Dendritic cell treated with granulocyte-macrophage colony-stimulating factor and Interleukin-4, amounts not matched to agents 40 ng/mL and 50 ng/mL, for 4 days (primary cell): Measurements from ENCODE around the gene MAP1LC3B.
"Not testable (repeated sequence)": the region's sequence is repeated elsewhere in the genome, so short reads cannot be mapped to it uniquely, and the experiment has no call there.

ENCODE experiments used
- H3K27ac Mint-ChIP-seq: one replicate; pipeline ENCODE4 v1.8.0; 2022; ENCODE audit warnings: mild to moderate bottlenecking, mixed read lengths
- H3K27me3 Mint-ChIP-seq: one replicate; pipeline ENCODE4 v1.8.0; 2022; ENCODE audit warnings: mild to moderate bottlenecking, mixed read lengths
- H3K36me3 Mint-ChIP-seq: one replicate; pipeline ENCODE4 v1.8.0; 2022; ENCODE audit warnings: low read depth, mixed read lengths
- H3K4me1 Mint-ChIP-seq: one replicate; pipeline ENCODE4 v1.8.0; 2022; ENCODE audit warnings: low read depth, mixed read lengths
- H3K4me3 Mint-ChIP-seq: one replicate; pipeline ENCODE4 v1.8.0; 2022; ENCODE audit warnings: mild to moderate bottlenecking, moderate library complexity, mixed read lengths
- H3K9me3 Mint-ChIP-seq: one replicate; pipeline ENCODE4 v1.8.0; 2022; ENCODE audit warnings: mixed read lengths
- intact Hi-C: fragments of 100-400 bp; cut with micrococcal nuclease; formaldehyde crosslinking; loops from one replicate; pipeline ENCODE4 v1.15.0; 2022

Gene MAP1LC3B

DNA sequence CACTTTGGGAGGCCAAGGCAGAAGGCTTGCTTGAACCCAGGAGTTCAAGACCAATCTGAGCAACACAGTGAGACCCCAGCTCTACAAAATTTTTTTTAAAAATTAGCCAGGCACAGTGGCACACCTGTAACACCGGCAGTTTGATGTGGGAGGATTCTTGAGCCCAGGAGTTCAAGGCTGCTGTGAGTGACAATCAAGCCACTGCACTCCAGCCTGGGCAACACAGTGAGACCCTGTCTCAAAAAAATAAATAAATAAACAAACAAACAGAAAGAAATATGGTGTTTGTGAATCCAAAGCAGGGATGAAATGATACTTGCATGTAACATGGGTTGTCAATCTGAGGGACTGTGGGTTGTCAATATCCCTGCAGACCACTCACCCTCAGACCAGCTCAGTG is 25.2 kb upstream of the MAP1LC3B start:
- H3K4me3 Mint-ChIP-seq, result no peak overlapping the region
- peaks cover 80% of the 10 kb centered on the region for H3K27me3 Mint-ChIP-seq
- H3K9me3 Mint-ChIP-seq, result no peaks in the 10 kb centered on the region
- intact Hi-C loops, result no loop called here
- H3K27ac Mint-ChIP-seq, result no peak overlapping the region
- peaks cover 39% of the 10 kb centered on the region for H3K36me3 Mint-ChIP-seq
- H3K4me1 Mint-ChIP-seq, result peaks cover 23% of the 10 kb centered on the region

DNA sequence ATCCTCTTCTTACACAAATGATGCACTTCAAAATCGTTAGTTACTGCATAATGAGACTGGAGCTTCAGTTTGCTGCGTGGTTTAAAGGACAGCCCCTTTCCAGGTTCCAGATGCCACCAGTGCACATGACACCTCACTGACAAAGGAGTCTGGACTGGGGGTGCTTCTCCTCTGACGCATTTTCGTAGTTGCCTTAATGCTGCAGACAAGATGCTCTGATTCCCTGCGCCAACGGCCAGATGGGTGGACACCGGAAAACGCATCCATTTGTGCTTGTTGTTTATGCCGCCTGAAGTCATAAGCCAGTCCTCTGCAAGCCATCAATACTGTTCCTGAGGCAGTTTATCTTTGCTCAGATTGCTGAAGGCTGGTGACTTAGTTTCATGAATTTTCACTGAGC is 24.6 kb upstream of the MAP1LC3B start:
- Mint-ChIP-seq H3K9me3 (no peaks in the 10 kb centered on the region), H3K4me1 (peaks cover 23% of the 10 kb centered on the region), H3K27ac (no peak overlapping the region), H3K4me3 (no peak overlapping the region), H3K36me3 (peaks cover 37% of the 10 kb centered on the region), H3K27me3 (peaks cover 84% of the 10 kb centered on the region)
- intact Hi-C loops, result no loop called here

DNA sequence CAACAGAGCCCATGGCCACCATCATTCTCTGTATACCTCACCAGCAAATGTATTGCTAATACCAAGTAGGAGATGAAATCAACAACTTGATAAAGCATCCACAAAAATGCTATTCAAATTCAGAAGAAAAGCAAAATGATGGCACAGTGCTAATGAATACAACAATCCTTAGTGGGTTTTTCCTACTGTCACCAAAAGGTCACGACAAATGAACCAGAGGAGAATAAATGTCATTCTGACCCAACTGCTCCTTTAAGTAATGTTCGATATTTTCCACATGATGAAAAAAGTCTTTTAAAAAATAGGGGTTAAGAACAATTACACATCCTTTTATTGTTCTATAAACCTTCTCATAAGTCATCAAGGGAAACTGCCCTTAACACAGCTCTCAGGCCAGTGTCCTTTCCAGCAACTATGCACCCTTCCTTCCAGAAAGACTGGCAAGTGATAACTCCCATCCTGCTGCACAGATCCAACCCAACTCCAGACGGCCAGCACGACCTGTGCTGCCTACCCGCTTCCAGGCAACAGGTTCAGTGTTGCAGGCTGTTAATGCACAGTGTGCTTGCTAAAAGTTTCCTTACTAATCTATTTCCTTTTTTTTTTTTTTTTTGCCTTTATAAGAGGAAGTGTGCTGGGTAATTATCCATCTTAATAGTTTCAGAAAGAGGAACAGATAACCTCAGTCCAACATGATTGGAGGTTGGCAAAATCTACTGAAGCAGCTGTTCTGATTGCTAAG is 23.9 kb upstream of the MAP1LC3B start:
- Mint-ChIP-seq H3K36me3 (peaks cover 37% of the 10 kb centered on the region), H3K9me3 (no peaks in the 10 kb centered on the region), H3K4me1 (peaks cover 23% of the 10 kb centered on the region), H3K27me3 (peaks cover 83% of the 10 kb centered on the region), H3K4me3 (no peak overlapping the region), H3K27ac (no peak overlapping the region)
- intact Hi-C loops, result no loop called here

DNA sequence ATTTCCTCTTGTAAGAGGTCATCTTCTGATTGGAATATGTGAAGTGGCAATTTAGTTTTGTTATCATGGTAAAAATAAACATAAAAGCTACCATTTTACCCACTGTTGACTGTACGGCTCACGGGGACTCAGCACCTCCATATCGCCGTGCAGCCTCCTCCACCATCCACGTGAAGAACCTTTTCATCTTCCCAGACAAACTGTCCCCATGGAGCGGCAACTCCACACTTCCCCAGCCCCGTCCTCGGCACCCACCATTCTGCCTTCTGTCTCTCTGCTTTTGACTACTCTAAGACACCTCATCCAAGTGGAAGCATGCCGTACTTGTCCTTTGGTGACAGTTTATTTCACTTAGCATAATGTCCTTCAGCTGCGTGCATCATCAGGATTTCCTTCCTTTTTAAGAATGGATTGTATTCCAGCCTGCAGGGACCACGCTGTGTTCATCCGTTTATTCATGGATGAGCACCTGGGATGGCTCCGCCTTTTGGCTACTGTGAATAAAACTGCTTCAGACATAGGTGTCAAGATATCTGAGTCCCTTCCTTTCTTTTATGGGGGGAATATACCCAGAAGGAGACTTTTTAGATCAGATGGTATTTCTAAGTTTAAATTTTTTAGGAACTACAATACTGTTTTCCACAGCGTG is 22.9 kb upstream of the MAP1LC3B start:
- Mint-ChIP-seq H3K36me3 (peaks cover 35% of the 10 kb centered on the region), H3K4me3 (no peak overlapping the region), H3K27me3 (peaks cover 82% of the 10 kb centered on the region), H3K27ac (no peak overlapping the region), H3K4me1 (peaks cover 23% of the 10 kb centered on the region), H3K9me3 (no peaks in the 10 kb centered on the region)
- intact Hi-C loops, result no loop called here

DNA sequence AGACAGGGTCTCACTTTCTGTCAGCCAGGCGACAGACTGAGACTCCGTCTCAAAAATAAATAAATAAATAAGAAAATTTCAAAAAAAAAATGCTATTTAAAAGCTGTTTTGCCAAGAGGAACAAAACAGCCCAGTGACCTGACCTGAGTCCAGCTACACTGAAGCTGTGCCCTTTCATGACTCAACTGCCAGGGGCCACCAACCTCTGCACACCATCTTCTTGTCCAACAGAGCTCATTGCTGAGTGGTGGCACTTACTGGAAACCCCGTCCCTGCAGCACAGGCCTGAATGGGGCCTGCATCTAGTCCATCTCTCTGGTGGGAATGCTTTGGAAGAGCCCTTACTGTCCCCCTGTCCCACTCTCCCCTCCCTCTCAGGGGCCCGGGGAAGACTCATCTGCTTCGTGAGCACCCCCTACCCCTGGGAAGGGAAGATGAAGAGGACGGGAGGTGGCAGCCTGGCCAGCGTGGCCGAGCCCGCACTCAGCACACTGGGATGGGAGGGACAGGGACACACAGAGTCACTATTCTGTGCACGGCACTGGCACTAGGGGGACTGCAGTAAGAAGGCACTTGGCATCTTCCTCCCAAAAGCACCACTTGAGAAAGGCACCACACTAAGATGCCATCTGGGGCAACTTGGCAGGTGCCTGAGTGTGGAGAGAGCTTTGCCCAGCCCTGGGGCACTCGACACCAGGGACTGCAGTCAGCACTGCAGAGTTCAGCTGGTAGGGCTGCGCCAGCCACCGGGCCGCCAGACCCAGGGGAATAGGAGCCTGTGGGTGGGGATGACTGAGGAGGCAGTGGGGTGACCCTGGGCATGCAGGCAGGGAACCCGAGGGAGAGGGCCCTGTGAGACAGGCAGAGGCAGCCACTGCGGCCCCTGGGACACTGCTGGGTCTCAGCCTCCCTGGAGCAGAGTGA is 22.1 kb upstream of the MAP1LC3B start:
- H3K4me3 Mint-ChIP-seq, result no peak overlapping the region
- no peaks in the 10 kb centered on the region for H3K9me3 Mint-ChIP-seq
- H3K4me1 Mint-ChIP-seq, result peaks cover 23% of the 10 kb centered on the region

DNA sequence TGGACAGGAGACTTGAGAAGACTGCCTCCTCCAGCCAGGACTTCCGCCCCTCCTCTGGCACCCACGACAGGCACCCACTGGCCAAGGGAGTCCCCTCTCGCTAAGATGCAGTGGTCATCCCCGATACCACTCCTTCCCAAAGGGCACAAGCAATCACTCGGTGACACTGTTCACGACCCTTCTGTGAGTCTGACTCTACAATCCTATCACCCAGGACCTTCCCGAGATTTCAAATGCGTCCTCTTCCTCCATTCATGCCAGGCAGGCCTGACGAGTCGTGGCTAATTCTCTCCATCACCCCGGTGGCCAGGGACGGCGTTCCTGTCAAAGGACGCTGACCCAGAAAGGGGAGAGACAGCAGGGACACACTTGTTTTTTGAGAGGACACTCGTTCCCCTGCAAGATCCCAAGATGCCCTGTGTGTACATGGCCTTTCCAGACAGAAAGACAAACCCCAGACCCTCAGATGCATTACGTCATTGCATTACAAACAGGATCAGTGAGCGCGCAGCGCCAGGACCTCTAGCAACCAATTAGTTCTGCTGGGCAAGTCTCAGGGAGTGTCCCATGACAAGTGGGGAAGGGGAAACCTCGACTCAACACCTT is 20.8 kb upstream of the MAP1LC3B start:
- no peaks in the 10 kb centered on the region for H3K9me3 Mint-ChIP-seq
- peaks cover 33% of the 10 kb centered on the region for H3K4me1 Mint-ChIP-seq
- peaks cover 19% of the 10 kb centered on the region for H3K36me3 Mint-ChIP-seq
- peaks cover 77% of the 10 kb centered on the region for H3K27me3 Mint-ChIP-seq
- intact Hi-C loops, result no loop called here
- H3K4me3 Mint-ChIP-seq, result no peak overlapping the region
- no peak overlapping the region for H3K27ac Mint-ChIP-seq

More for the DNA sequence above, 22.1 kb upstream of the MAP1LC3B start:
- Mint-ChIP-seq H3K27ac (no peak overlapping the region), H3K36me3 (peaks cover 30% of the 10 kb centered on the region), H3K27me3 (peaks cover 78% of the 10 kb centered on the region)
- intact Hi-C loops, result no loop called here

DNA sequence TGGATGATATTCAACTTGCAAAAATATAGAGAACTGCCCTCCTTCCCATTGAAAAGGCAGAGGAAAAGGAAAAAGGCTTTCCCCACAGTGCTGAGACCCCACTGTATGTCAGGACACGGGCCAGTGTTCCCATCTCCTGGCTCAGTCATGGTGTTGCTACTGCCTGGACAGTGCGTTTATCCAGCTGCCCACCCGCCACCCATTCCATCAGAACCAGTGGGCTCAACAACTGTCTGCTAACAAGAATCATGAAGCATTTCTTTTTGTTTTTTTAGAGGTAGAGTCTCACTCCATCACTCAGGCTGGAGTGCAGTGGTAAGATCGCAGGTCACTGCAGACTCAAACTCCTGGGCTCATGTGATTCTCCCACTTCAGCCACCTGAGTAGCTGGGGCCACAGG is 19.8 kb upstream of the MAP1LC3B start:
- peaks cover 76% of the 10 kb centered on the region for H3K27me3 Mint-ChIP-seq
- peaks cover 37% of the 10 kb centered on the region for H3K4me1 Mint-ChIP-seq
- H3K4me3 Mint-ChIP-seq, result no peak overlapping the region
- peaks cover 13% of the 10 kb centered on the region for H3K36me3 Mint-ChIP-seq
- H3K27ac Mint-ChIP-seq, result no peak overlapping the region
- intact Hi-C loops, result no loop called here
- H3K9me3 Mint-ChIP-seq, result no peaks in the 10 kb centered on the region

DNA sequence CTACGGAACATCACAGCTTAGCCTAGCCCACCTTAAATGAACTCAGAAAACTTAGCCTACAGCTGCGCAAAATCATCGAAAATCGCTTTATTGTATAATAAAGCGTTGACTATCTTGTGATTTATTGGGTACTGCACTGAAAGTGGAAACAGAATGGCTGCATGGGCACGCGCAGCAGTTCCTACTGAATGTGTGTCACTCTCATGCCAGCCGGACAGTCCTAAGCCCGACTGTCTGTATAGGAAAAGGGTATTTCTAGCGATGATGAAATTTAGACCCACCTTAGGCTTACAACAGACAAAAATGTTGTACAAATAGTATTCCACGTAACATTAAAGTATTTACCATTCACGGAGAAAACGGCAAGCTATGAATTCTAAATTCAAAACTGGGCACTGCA is 17.8 kb upstream of the MAP1LC3B start:
- H3K36me3 Mint-ChIP-seq, result peaks cover 8% of the 10 kb centered on the region
- peaks cover 29% of the 10 kb centered on the region for H3K4me1 Mint-ChIP-seq
- H3K4me3 Mint-ChIP-seq, result no peak overlapping the region
- no peaks in the 10 kb centered on the region for H3K9me3 Mint-ChIP-seq
- peaks cover 71% of the 10 kb centered on the region for H3K27me3 Mint-ChIP-seq
- intact Hi-C loops, result no loop called here
- no peak overlapping the region for H3K27ac Mint-ChIP-seq

DNA sequence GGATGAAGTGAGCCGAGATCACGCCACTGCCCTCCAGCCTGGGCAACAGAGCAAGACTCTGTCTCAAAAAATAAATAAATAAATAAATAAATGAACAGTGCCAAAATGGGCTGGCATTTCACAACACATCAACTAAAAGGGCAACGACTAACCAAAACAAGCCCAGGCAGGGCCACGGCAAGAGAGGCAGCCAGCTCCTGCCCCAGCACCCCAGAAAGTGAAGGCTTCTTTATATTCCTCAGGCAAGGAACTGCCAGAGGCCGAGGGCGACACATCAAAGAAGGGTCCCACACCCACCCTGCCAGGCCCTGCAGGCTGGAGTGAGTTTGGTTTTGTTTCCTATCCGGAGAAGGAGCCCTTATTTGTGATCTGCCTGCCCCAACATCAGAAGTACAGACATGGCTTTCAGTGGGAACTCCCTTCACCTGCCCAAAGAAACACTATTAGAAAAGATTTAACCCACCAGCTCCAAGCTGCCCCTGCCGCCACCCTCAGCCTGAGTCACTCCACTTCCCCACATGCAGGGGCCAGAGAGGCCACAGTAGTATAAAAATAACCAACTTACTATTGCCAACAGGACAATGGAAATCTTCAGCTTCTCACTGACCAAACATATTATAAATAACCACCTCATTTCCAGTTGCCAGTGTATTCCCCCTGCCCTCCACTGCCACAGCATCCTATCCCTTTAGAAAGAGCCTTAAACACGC is 16.6 kb upstream of the MAP1LC3B start:
- peaks cover 8% of the 10 kb centered on the region for H3K36me3 Mint-ChIP-seq
- no peak overlapping the region for H3K27ac Mint-ChIP-seq
- intact Hi-C loops, result no loop called here
- H3K27me3 Mint-ChIP-seq, result peaks cover 63% of the 10 kb centered on the region
- peaks cover 30% of the 10 kb centered on the region for H3K4me1 Mint-ChIP-seq
- H3K9me3 Mint-ChIP-seq, result no peaks in the 10 kb centered on the region
- H3K4me3 Mint-ChIP-seq, result no peak overlapping the region

DNA sequence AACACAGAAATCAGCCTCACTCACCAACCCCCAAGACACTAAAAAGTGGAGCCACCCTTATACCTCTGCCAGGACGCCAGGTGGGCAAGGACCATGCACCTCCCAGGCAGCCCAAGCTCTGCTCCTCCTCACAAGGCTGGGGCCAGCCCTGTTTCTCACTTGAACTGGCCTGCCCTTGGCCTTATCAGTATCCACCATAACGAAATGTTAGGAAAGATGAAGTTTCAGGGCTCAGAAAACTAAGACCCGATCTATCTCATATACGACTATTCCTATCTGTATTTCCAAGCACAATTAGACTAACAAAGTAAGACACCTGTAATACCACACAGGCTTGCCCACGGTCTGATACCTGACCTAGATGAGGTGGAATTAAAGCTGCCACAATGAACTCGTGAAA is 15.5 kb upstream of the MAP1LC3B start:
- no peaks in the 10 kb centered on the region for H3K9me3 Mint-ChIP-seq
- H3K27ac Mint-ChIP-seq, result no peak overlapping the region
- peaks cover 59% of the 10 kb centered on the region for H3K27me3 Mint-ChIP-seq
- H3K4me3 Mint-ChIP-seq, result no peak overlapping the region
- intact Hi-C loops, result no loop called here
- H3K36me3 Mint-ChIP-seq, result peaks cover 8% of the 10 kb centered on the region
- peaks cover 33% of the 10 kb centered on the region for H3K4me1 Mint-ChIP-seq

DNA sequence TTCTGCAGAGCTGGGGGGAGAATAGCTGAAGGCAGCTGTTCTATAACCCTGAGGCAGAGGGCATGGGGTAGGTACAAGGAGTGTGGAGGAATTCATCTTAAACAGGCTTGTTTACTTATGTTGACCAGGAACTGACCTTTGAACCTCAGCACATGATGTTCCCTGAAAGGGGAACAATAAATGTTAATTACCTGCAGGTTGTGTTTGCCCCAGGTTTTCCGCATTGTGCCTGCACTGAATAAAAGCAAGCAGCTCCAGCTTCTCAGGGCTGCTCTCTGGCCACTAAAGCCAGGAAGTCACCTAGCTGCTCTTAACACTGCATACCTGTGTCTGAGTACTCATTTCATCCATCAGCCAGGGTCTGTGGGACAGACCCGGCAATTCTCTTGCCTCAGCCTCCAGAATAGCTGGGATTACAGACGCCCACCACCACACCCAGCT is 12.8 kb upstream of the MAP1LC3B start:
- peaks cover 47% of the 10 kb centered on the region for H3K4me1 Mint-ChIP-seq
- H3K36me3 Mint-ChIP-seq, intact Hi-C loops, H3K9me3 Mint-ChIP-seq, H3K27ac Mint-ChIP-seq, H3K4me3 Mint-ChIP-seq: not testable (repeated sequence)
- H3K27me3 Mint-ChIP-seq, result peaks cover 49% of the 10 kb centered on the region

DNA sequence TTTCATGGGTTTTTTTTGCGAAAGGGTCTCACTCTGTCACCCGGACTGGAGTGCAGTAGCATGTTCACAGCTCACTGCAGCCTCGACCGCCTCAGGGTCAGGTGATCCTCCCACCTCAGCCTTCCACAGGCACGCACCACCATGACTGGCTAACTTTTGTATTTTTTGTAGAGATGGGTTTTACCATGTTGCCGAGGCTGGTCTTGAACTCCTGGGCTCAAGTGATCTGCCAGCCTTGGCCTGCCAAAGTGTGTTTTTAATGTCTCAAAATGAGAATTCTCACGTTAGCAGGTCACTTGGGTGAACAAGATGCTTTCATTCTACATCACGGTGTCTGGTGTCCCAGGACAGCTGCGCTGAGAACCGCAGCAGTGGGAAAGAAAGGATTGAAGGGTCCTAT is 11.7 kb upstream of the MAP1LC3B start:
- intact Hi-C loops, result loop anchor here (10.0 kb wide), 1 partner anchor 384 kb away; the partner anchor contains the start of gene KLHDC4
- no peaks in the 10 kb centered on the region for H3K36me3 Mint-ChIP-seq
- peaks cover 55% of the 10 kb centered on the region for H3K4me1 Mint-ChIP-seq
- no peak overlapping the region for H3K4me3 Mint-ChIP-seq
- no peaks in the 10 kb centered on the region for H3K9me3 Mint-ChIP-seq
- no peak overlapping the region for H3K27ac Mint-ChIP-seq
- peaks cover 43% of the 10 kb centered on the region for H3K27me3 Mint-ChIP-seq

DNA sequence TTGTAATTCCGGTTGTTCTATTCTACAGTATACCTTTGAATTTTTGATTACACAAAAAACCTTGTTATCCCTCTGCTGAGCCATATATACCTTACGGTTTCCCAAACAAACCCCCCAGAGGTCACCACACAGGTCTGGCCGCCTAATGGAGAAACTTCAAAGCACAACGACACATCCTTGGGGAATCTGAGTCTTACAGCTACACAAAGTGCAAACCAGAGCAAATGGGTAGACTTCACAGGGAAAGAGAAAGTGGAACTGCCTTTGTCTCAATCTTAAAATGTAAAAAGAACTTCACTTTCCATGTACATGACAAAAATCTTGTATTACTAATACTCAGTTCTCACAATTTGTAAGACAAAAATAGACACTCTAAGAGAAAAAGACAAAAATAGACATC is 11.3 kb upstream of the MAP1LC3B start:
- Mint-ChIP-seq H3K4me3 (no peak overlapping the region), H3K27me3 (peaks cover 39% of the 10 kb centered on the region), H3K9me3 (no peaks in the 10 kb centered on the region), H3K4me1 (peaks cover 55% of the 10 kb centered on the region), H3K27ac (no peak overlapping the region), H3K36me3 (no peaks in the 10 kb centered on the region)
- intact Hi-C loops, result loop anchor here (10.0 kb wide), 1 partner anchor 384 kb away; the partner anchor contains the start of gene KLHDC4
